HEK293 (cell line): Measurements from ENCODE around the gene CIAO2A.

Source experiments
- CTCF ChIP-seq: fragments of 450-650 bp; formaldehyde crosslinking; IDR thresholded peaks from 2 replicates; pipeline ENCODE4 v1.5.1; 2016; ENCODE audit warnings: missing biosample characterization, missing genetic modification characterization
- KLF7 ChIP-seq: fragments of 450-650 bp; formaldehyde crosslinking; IDR thresholded peaks from 2 replicates; pipeline ENCODE4 v1.5.1; 2016; ENCODE audit warnings: missing biosample characterization, missing genetic modification characterization, borderline replicate concordance
- MYNN ChIP-seq: fragments of 450-650 bp; formaldehyde crosslinking; IDR thresholded peaks from 2 replicates; pipeline ENCODE4 v1.5.1; 2016; ENCODE audit warnings: missing biosample characterization, missing genetic modification characterization, borderline replicate concordance
- PRDM1 ChIP-seq: fragments of 450-650 bp; formaldehyde crosslinking; IDR thresholded peaks from 2 replicates; pipeline ENCODE4; 2016; ENCODE audit warnings: missing biosample characterization, missing genetic modification characterization
- SCRT2 ChIP-seq: fragments of 450-650 bp; formaldehyde crosslinking; IDR thresholded peaks from 2 replicates; pipeline ENCODE4 v1.5.1; 2016; ENCODE audit warnings: missing biosample characterization, missing genetic modification characterization
- ZBTB1 ChIP-seq: fragments of 450-650 bp; formaldehyde crosslinking; IDR thresholded peaks from 2 replicates; pipeline ENCODE4 v1.5.1; 2016; ENCODE audit warnings: missing biosample characterization, missing genetic modification characterization
- ZNF138 ChIP-seq: fragments of 450-650 bp; formaldehyde crosslinking; IDR thresholded peaks from 2 replicates; pipeline ENCODE4 v1.5.1; 2016; ENCODE audit warnings: missing biosample characterization, missing genetic modification characterization, borderline replicate concordance
- ZNF37A ChIP-seq: fragments of 450-650 bp; IDR thresholded peaks from 2 replicates; pipeline ENCODE4 v1.5.1; 2018; ENCODE audit warnings: missing biosample characterization, missing genetic modification characterization
- ZNF404 ChIP-seq: fragments of 450-650 bp; formaldehyde crosslinking; IDR thresholded peaks from 2 replicates; pipeline ENCODE4 v1.5.1; 2017; ENCODE audit warnings: missing biosample characterization, missing genetic modification characterization

- TF ChIP-seq ZBTB1 (tag by site-specific recombination) (no peak), ZNF138 (no peak), ZNF404 (tag by site-specific recombination) (no peak), SCRT2 (no peak), PRDM1 (tag by site-specific recombination) (no peak), CTCF (peak; percentile 26; the same call in 1 of the 2 replicates), ZNF37A (no peak), MYNN (tag by site-specific recombination) (no peak), KLF7 (tag by site-specific recombination) (no peak)
Measured at GRCh38 chr15:64092864-64093626, 593 bp downstream of the CIAO2A start.
